ENCODE data around the gene SEMA5B.

The SEMA5B gene

GRCh38 chr3:123025642-123026521 is 1.7 kb downstream of the SEMA5B start:
- Histone ChIP-seq H3K4me3 (ENCODE audit: low read depth, low read length) (peak overlapping the region; percentile 47), H3K9me3 (ENCODE audit: control insufficient read depth, insufficient read depth, low read depth, low read length) (no peaks in the 10 kb centered on the region), H3K4me1 (ENCODE audit: control insufficient read depth, insufficient read depth, low read length) (peaks cover 5% of the 10 kb centered on the region; the same call in 1 of the 2 replicates), H3K36me3 (ENCODE audit: control insufficient read depth in 2 of 2, insufficient read depth in 1 of 2, low read length in 2 of 2) (no peaks in the 10 kb centered on the region), H3K27ac (ENCODE audit: extremely low read depth, low read depth, low read length) (no peak overlapping the region)
- POLR2A ChIA-PET: no interaction called here
- CTCF ChIA-PET: interaction anchor here (0.7 to 8.6 kb wide), 2 partner anchors 77 to 84 kb away, joined by 3 to 84 read pairs; no protein-coding TSS in a partner anchor
- TF ChIP-seq ZNF335 (tag by site-specific recombination; conservative IDR thresholded peaks at IDR 0.05) (peak; percentile 46; the same call in 1 of the 2 replicates), GLIS2 (tag by site-specific recombination; IDR thresholded peaks at IDR 0.05) (no peak)

GRCh38 chr3:123024056-123024455 is 3.5 kb downstream of the SEMA5B start:
- no peak overlapping the region for H3K4me3 ChIP-seq (ENCODE audit: low read depth, low read length)
- TF ChIP-seq ZNF664 (tag by site-specific recombination; IDR thresholded peaks at IDR 0.05): peak; percentile 77
- peak; percentile 47; the same call in 1 of the 2 replicates for TF ChIP-seq MZF1 (tag by site-specific recombination; IDR thresholded peaks at IDR 0.05; ENCODE audit: borderline replicate concordance)
- no peak for TF ChIP-seq ZNF121 (tag by site-specific recombination; IDR thresholded peaks at IDR 0.05)
- peaks cover 5% of the 10 kb centered on the region; the same call in 1 of the 2 replicates for H3K4me1 ChIP-seq (ENCODE audit: control insufficient read depth, insufficient read depth, low read length)
- no peaks in the 10 kb centered on the region for H3K36me3 ChIP-seq (ENCODE audit: control insufficient read depth in 2 of 2, insufficient read depth in 1 of 2, low read length in 2 of 2)
- POLR2A ChIA-PET: no interaction called here
- CTCF ChIA-PET: no interaction called here
- H3K27ac ChIP-seq (ENCODE audit: extremely low read depth, low read depth, low read length): no peak overlapping the region
- H3K9me3 ChIP-seq (ENCODE audit: control insufficient read depth, insufficient read depth, low read depth, low read length): no peaks in the 10 kb centered on the region

- H3K4me3 ChIP-seq (ENCODE audit: low read depth, low read length): no peak overlapping the region
- ChIA-PET POLR2A (no interaction called here), CTCF (interaction anchor here (0.6 kb wide), 1 partner anchor 263 kb away, joined by 3 read pairs; no protein-coding TSS in a partner anchor)
- no peaks in the 10 kb centered on the region for H3K36me3 ChIP-seq (ENCODE audit: control insufficient read depth in 2 of 2, insufficient read depth in 1 of 2, low read length in 2 of 2)
- 0 out of 2 replicates have a peak, but pooled peaks have one; percentile 31 for TF ChIP-seq PRDM10 (tag by site-specific recombination; IDR thresholded peaks at IDR 0.05)
- TF ChIP-seq WT1 (tag by site-specific recombination; IDR thresholded peaks at IDR 0.05): peak; percentile 75
- no peak for TF ChIP-seq ZNF558 (tag by site-specific recombination; IDR thresholded peaks at IDR 0.05)
- H3K4me1 ChIP-seq (ENCODE audit: control insufficient read depth, insufficient read depth, low read length): peaks cover 3% of the 10 kb centered on the region; the same call in 1 of the 2 replicates
- no peak overlapping the region for H3K27ac ChIP-seq (ENCODE audit: extremely low read depth, low read depth, low read length)
- no peaks in the 10 kb centered on the region for H3K9me3 ChIP-seq (ENCODE audit: control insufficient read depth, insufficient read depth, low read depth, low read length)
Measured at GRCh38 chr3:123021996-123022510, 5.5 kb downstream of the SEMA5B start.

GRCh38 chr3:123021388-123021787 is 6.2 kb downstream of the SEMA5B start:
- Histone ChIP-seq H3K9me3 (ENCODE audit: control insufficient read depth, insufficient read depth, low read depth, low read length) (no peaks in the 10 kb centered on the region), H3K4me3 (ENCODE audit: low read depth, low read length) (no peak overlapping the region), H3K4me1 (ENCODE audit: control insufficient read depth, insufficient read depth, low read length) (peaks cover 3% of the 10 kb centered on the region; the same call in 1 of the 2 replicates), H3K27ac (ENCODE audit: extremely low read depth, low read depth, low read length) (no peak overlapping the region), H3K36me3 (ENCODE audit: control insufficient read depth in 2 of 2, insufficient read depth in 1 of 2, low read length in 2 of 2) (no peaks in the 10 kb centered on the region)
- POLR2A ChIA-PET: interaction anchor here (0.9 kb wide), 1 partner anchor 43 kb away, joined by 3 read pairs; no protein-coding TSS in a partner anchor
- CTCF ChIA-PET: interaction anchor here (1.2 kb wide), 1 partner anchor 47 kb away, joined by 3 read pairs; no protein-coding TSS in a partner anchor
- TF ChIP-seq ZNF654 (tag by site-specific recombination; IDR thresholded peaks at IDR 0.05; ENCODE audit: low read depth) (no peak), ZNF394 (tag by site-specific recombination; IDR thresholded peaks at IDR 0.05; ENCODE audit: borderline replicate concordance) (0 out of 2 replicates have a peak, but pooled peaks have one; percentile 33), ZNF707 (tag by site-specific recombination; IDR thresholded peaks at IDR 0.05) (no peak), ZNF311 (tag by site-specific recombination; IDR thresholded peaks at IDR 0.05; ENCODE audit: borderline replicate concordance) (no peak), INSM2 (tag by site-specific recombination; IDR thresholded peaks at IDR 0.05) (no peak), ZNF214 (tag by site-specific recombination; IDR thresholded peaks at IDR 0.05; ENCODE audit: borderline replicate concordance) (no peak), ZNF341 (tag by site-specific recombination; IDR thresholded peaks at IDR 0.05; ENCODE audit: low read depth) (no peak)

Data from HEK293 (cell line).